Activated CD8-positive, alpha-beta T cell treated with anti-CD3 and anti-CD28 coated beads for 36 hours (primary cell): ENCODE results near the gene STAU1. TPM values are rescaled to one million over a fixed set of nuclear protein-coding genes. Genes with fewer than 3 reads are reported as not detected.
A peak's percentile ranks its signal among the peaks of the same experiment; 100 is the strongest.

Experiments
- ATAC-seq: fragments of 200-7000 bp; cut with Tn5 transposase; one replicate; pipeline ENCODE4 v1.10.0; 2021; ENCODE audit warnings: mild to moderate bottlenecking, moderate library complexity
- CTCF ChIA-PET: fragments of 350-600 bp; sonication (Branson Sonifier 250); formaldehyde crosslinking; loops from one replicate; lab custom pipeline; 2021; ENCODE audit warnings: antibody characterized with exemption; lab: Charles Lee
- POLR2A ChIA-PET: fragments of 350-600 bp; sonication (Branson Sonifier 250); formaldehyde crosslinking; loops from one replicate; lab custom pipeline; 2021; ENCODE audit warnings: antibody characterized with exemption; lab: Charles Lee
- DNase-seq: peaks from one replicate; pipeline ENCODE4 v3.0.0-alpha.2; 2020
- H3K27ac Mint-ChIP-seq: one replicate; pipeline ENCODE4 v1.8.0; 2021; ENCODE audit warnings: mild to moderate bottlenecking, mixed read lengths
- H3K27me3 Mint-ChIP-seq: one replicate; pipeline ENCODE4 v1.8.0; 2021; ENCODE audit warnings: mixed read lengths
- H3K36me3 Mint-ChIP-seq: one replicate; pipeline ENCODE4 v1.8.0; 2021; ENCODE audit warnings: low read depth, mixed read lengths
- H3K4me1 Mint-ChIP-seq: one replicate; pipeline ENCODE4 v1.8.0; 2021; ENCODE audit warnings: low read depth, mixed read lengths
- H3K4me3 Mint-ChIP-seq: one replicate; pipeline ENCODE4 v1.8.0; 2021; ENCODE audit warnings: mild to moderate bottlenecking, moderate library complexity, mixed read lengths
- H3K9me3 Mint-ChIP-seq: one replicate; pipeline ENCODE4 v1.8.0; 2021; ENCODE audit warnings: mixed read lengths
- CTCF ChIP-seq: fragments of 200-600 bp; IDR thresholded peaks from one replicate; pipeline ENCODE4 v1.8.0; 2022; ENCODE audit warnings: antibody characterized with exemption, mild to moderate bottlenecking
- intact Hi-C: fragments of 100-400 bp; cut with micrococcal nuclease; formaldehyde crosslinking; loops from one replicate; pipeline ENCODE4 v1.10.0; 2022
- total RNA-seq, 2 experiments: library from RNA; stranded (reverse); gene quantifications; one replicate each; pipeline ENCODE4 v1.2.3, GENCODE V29; 2021

Gene STAU1
- total RNA-seq, 2 experiments from 2014 or later: 57.7 to 60.1 TPM

- Mint-ChIP-seq H3K4me3 (no peak overlapping the region), H3K36me3 (peaks cover 30% of the 10 kb centered on the region), H3K4me1 (peaks cover 42% of the 10 kb centered on the region), H3K27ac (peak overlapping the region; percentile 20), H3K9me3 (no peaks in the 10 kb centered on the region), H3K27me3 (no peaks in the 10 kb centered on the region)
- ATAC-seq: no peak
- POLR2A ChIA-PET: interaction anchor here (0.6 kb wide), 1 partner anchor 380 kb away, joined by 3 read pairs; no protein-coding TSS in a partner anchor
- DNase-seq: no peak
- intact Hi-C loops: no loop called here
- CTCF ChIA-PET: interaction anchor here (1.4 kb wide), 1 partner anchor 24 kb away, joined by 5 read pairs; no protein-coding TSS in a partner anchor
- no peak for TF ChIP-seq CTCF
Measured at GRCh38 chr20:49156481-49156880, 31.7 kb downstream of the STAU1 start.

- Mint-ChIP-seq H3K4me1 (peaks cover 15% of the 10 kb centered on the region), H3K27me3 (no peaks in the 10 kb centered on the region), H3K27ac (no peak overlapping the region), H3K9me3 (no peaks in the 10 kb centered on the region), H3K4me3 (no peak overlapping the region), H3K36me3 (peaks cover 21% of the 10 kb centered on the region)
- ATAC-seq (no peak), DNase-seq (no peak)
- CTCF ChIA-PET: interaction anchor here (1.0 to 2.5 kb wide), 5 partner anchors 13 to 66 kb away, joined by 3 to 16 read pairs (median 5); no protein-coding TSS in a partner anchor
- TF ChIP-seq CTCF: no peak
- POLR2A ChIA-PET: interaction anchor here (0.6 to 0.9 kb wide), 2 partner anchors 15 to 1757 kb away, joined by 3 read pairs; no protein-coding TSS in a partner anchor
- intact Hi-C loops: no loop called here
Measured at GRCh38 chr20:49151436-49151835, 36.7 kb downstream of the STAU1 start.

- H3K27ac Mint-ChIP-seq: peak overlapping the region; percentile 19
- no peaks in the 10 kb centered on the region for H3K9me3 Mint-ChIP-seq
- peaks cover 3% of the 10 kb centered on the region for H3K4me1 Mint-ChIP-seq
- ATAC-seq (no peak), DNase-seq (no peak)
- ChIA-PET POLR2A (interaction anchor here (0.7 kb wide), 1 partner anchor 31 kb away, joined by 3 read pairs; no protein-coding TSS in a partner anchor), CTCF (interaction anchor here (1.1 to 1.7 kb wide), 2 partner anchors 14 to 67 kb away, joined by 3 to 13 read pairs; no protein-coding TSS in a partner anchor)
- no peaks in the 10 kb centered on the region for H3K27me3 Mint-ChIP-seq
- intact Hi-C loops: no loop called here
- TF ChIP-seq CTCF: no peak
- no peak overlapping the region for H3K4me3 Mint-ChIP-seq
- H3K36me3 Mint-ChIP-seq: peaks cover 23% of the 10 kb centered on the region
Measured at GRCh38 chr20:49149281-49150045, 38.7 kb downstream of the STAU1 start.

GRCh38 chr20:49148601-49149000 lies 39.5 kb downstream of the STAU1 start:
- H3K27ac Mint-ChIP-seq: peak overlapping the region; percentile 9
- H3K4me1 Mint-ChIP-seq: peaks cover 4% of the 10 kb centered on the region
- H3K27me3 Mint-ChIP-seq: no peaks in the 10 kb centered on the region
- intact Hi-C loops: no loop called here
- no peak for DNase-seq
- no peaks in the 10 kb centered on the region for H3K9me3 Mint-ChIP-seq
- TF ChIP-seq CTCF: no peak
- ChIA-PET CTCF (interaction anchor here (1.1 to 1.7 kb wide), 2 partner anchors 15 to 68 kb away, joined by 3 to 13 read pairs; no protein-coding TSS in a partner anchor), POLR2A (interaction anchor here (0.8 to 1.1 kb wide), 2 partner anchors 19 to 79 kb away, joined by 3 read pairs; no protein-coding TSS in a partner anchor)
- H3K4me3 Mint-ChIP-seq: no peak overlapping the region
- peaks cover 29% of the 10 kb centered on the region for H3K36me3 Mint-ChIP-seq
- ATAC-seq: no peak
